ENCODE data around the gene GTPBP4.
"Not testable (repeated sequence)": the region's sequence is repeated elsewhere in the genome, so short reads cannot be mapped to it uniquely, and the experiment has no call there.

DNA sequence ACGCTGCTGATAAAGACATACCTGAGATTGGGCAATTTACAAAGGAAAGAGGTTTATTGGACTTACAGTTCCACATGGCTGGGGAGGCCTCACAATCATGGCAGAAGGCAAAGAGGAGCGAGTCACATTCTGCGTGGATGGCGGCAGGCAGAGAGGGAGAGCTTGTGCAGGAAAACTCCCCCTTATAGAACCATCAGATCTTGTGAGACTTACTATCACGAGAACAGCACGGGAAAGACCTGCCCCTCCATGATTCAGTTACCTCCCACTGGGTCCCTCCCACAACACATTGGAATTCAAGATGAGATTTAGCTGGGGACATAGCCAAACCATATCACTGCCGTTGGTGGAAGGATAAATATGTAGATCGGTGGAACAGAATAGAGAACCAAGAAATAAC is 78.5 kb downstream of the GTPBP4 start:
- TF ChIP-seq HSF4 (CRISPR knock-in tag; IDR thresholded peaks at IDR 0.05; ENCODE audit: borderline replicate concordance); SIN3B (IDR thresholded peaks at IDR 0.05; ENCODE audit: low read depth); RAD21 (CRISPR knock-in tag; conservative IDR thresholded peaks at IDR 0.05 in 1 of 2, IDR thresholded peaks at IDR 0.05 in 1 of 2); ATF1 (CRISPR knock-in tag; IDR thresholded peaks at IDR 0.05); ATF1 (tag; IDR thresholded peaks at IDR 0.05); NR2F6 (CRISPR knock-in tag; IDR thresholded peaks at IDR 0.05); SPI1 (IDR thresholded peaks at IDR 0.05; ENCODE audit: borderline replicate concordance, low read depth, low read length): not testable (repeated sequence)
- TF ChIP-seq, protein P1, sequence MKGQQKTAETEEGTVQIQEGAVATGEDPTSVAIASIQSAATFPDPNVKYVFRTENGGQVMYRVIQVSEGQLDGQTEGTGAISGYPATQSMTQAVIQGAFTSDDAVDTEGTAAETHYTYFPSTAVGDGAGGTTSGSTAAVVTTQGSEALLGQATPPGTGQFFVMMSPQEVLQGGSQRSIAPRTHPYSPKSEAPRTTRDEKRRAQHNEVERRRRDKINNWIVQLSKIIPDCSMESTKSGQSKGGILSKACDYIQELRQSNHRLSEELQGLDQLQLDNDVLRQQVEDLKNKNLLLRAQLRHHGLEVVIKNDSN (CRISPR knock-in tag; IDR thresholded peaks at IDR 0.05) = not testable (repeated sequence)

Measured in K562 (cell line).